ENCODE results near the gene AUTS2.

Gene AUTS2

GRCh38 chr7:70435634-70436033 is 837.4 kb downstream of the AUTS2 start:
- Histone ChIP-seq H3K23ac (ENCODE audit: low read length) (no peak overlapping the region), H3K4me2 (ENCODE audit: low read length) (no peak overlapping the region), H3K79me2 (ENCODE audit: control insufficient read depth, insufficient read depth, low read length) (no peaks in the 10 kb centered on the region), H2BK15ac (replicated peaks; ENCODE audit: low read depth) (no peak overlapping the region), H3K18ac (ENCODE audit: low read length) (no peak overlapping the region), H4K5ac (ENCODE audit: low read length) (no peak overlapping the region), H3K36me3 (ENCODE audit: control insufficient read depth, insufficient read depth, low read length) (no peaks in the 10 kb centered on the region), H3K56ac (ENCODE audit: low read length) (no peak overlapping the region), H3K9ac (ENCODE audit: low read length) (no peak overlapping the region), H2AK5ac (ENCODE audit: low read length) (no peak overlapping the region), H3K79me1 (ENCODE audit: low read length) (no peaks in the 10 kb centered on the region), H2BK120ac (ENCODE audit: low read depth, low read length) (no peak overlapping the region), H3K27me3 (ENCODE audit: insufficient read depth, low read length, poor library complexity) (no peaks in the 10 kb centered on the region), H3K4me1 (ENCODE audit: control insufficient read depth, low read depth, low read length) (no peaks in the 10 kb centered on the region), H3K4me3 (ENCODE audit: low read length) (no peak overlapping the region), H3K27ac (ENCODE audit: low read depth, low read length) (no peak overlapping the region), H2BK5ac (ENCODE audit: low read length) (no peak overlapping the region), H4K8ac (ENCODE audit: low read depth, low read length) (no peak overlapping the region), H3K4ac (ENCODE audit: low read depth, low read length) (no peak overlapping the region)
- no peak for DNase-seq
- WGBS (ENCODE audit: extremely low coverage, insufficient coverage, low lambda C conversion rate) = no CpG with 5 or more reads among the region's 1 CpG

- H3K79me2 ChIP-seq (ENCODE audit: control insufficient read depth, insufficient read depth, low read length) = no peaks in the 10 kb centered on the region
- H4K8ac ChIP-seq (ENCODE audit: low read depth, low read length) = no peak overlapping the region
- no peak overlapping the region for H2AK5ac ChIP-seq (ENCODE audit: low read length)
- H2BK15ac ChIP-seq (replicated peaks; ENCODE audit: low read depth) = no peak overlapping the region
- H3K27ac ChIP-seq (ENCODE audit: low read depth, low read length) = no peak overlapping the region
- no peaks in the 10 kb centered on the region for H3K4me1 ChIP-seq (ENCODE audit: control insufficient read depth, low read depth, low read length)
- H3K9ac ChIP-seq (ENCODE audit: low read length) = no peak overlapping the region
- H3K18ac ChIP-seq (ENCODE audit: low read length) = no peak overlapping the region
- DNase-seq = no peak
- no peaks in the 10 kb centered on the region for H3K79me1 ChIP-seq (ENCODE audit: low read length)
- no peak overlapping the region for H3K23ac ChIP-seq (ENCODE audit: low read length)
- H4K5ac ChIP-seq (ENCODE audit: low read length) = no peak overlapping the region
- H3K36me3 ChIP-seq (ENCODE audit: control insufficient read depth, insufficient read depth, low read length) = no peaks in the 10 kb centered on the region
- no peak overlapping the region for H2BK120ac ChIP-seq (ENCODE audit: low read depth, low read length)
- H3K56ac ChIP-seq (ENCODE audit: low read length) = no peak overlapping the region
- H3K4ac ChIP-seq (ENCODE audit: low read depth, low read length) = no peak overlapping the region
- no peak overlapping the region for H2BK5ac ChIP-seq (ENCODE audit: low read length)
- no CpG with 5 or more reads among the region's 5 CpGs for WGBS (ENCODE audit: extremely low coverage, insufficient coverage, low lambda C conversion rate)
- H3K27me3 ChIP-seq (ENCODE audit: insufficient read depth, low read length, poor library complexity) = no peaks in the 10 kb centered on the region
- H3K4me2 ChIP-seq (ENCODE audit: low read length) = no peak overlapping the region
- no peak overlapping the region for H3K4me3 ChIP-seq (ENCODE audit: low read length)
Observed at GRCh38 chr7:70436790-70437350, 838.6 kb downstream of the AUTS2 start.

GRCh38 chr7:70439651-70440050 is 841.4 kb downstream of the AUTS2 start:
- no peak for DNase-seq
- WGBS (ENCODE audit: extremely low coverage, insufficient coverage, low lambda C conversion rate) = no CpG with 5 or more reads among the region's 2 CpGs
- Histone ChIP-seq H3K56ac (ENCODE audit: low read length) (no peak overlapping the region), H3K4ac (ENCODE audit: low read depth, low read length) (no peak overlapping the region), H3K4me1 (ENCODE audit: control insufficient read depth, low read depth, low read length) (no peaks in the 10 kb centered on the region), H3K23ac (ENCODE audit: low read length) (no peak overlapping the region), H2BK15ac (replicated peaks; ENCODE audit: low read depth) (no peak overlapping the region), H3K36me3 (ENCODE audit: control insufficient read depth, insufficient read depth, low read length) (no peaks in the 10 kb centered on the region), H2BK120ac (ENCODE audit: low read depth, low read length) (no peak overlapping the region), H3K4me3 (ENCODE audit: low read length) (no peak overlapping the region), H3K4me2 (ENCODE audit: low read length) (no peak overlapping the region), H2AK5ac (ENCODE audit: low read length) (no peak overlapping the region), H4K5ac (ENCODE audit: low read length) (no peak overlapping the region), H3K79me2 (ENCODE audit: control insufficient read depth, insufficient read depth, low read length) (no peaks in the 10 kb centered on the region), H4K8ac (ENCODE audit: low read depth, low read length) (no peak overlapping the region), H3K27me3 (ENCODE audit: insufficient read depth, low read length, poor library complexity) (no peaks in the 10 kb centered on the region), H3K79me1 (ENCODE audit: low read length) (no peaks in the 10 kb centered on the region), H3K27ac (ENCODE audit: low read depth, low read length) (no peak overlapping the region), H3K9ac (ENCODE audit: low read length) (no peak overlapping the region), H3K18ac (ENCODE audit: low read length) (no peak overlapping the region), H2BK5ac (ENCODE audit: low read length) (no peak overlapping the region)

DNA sequence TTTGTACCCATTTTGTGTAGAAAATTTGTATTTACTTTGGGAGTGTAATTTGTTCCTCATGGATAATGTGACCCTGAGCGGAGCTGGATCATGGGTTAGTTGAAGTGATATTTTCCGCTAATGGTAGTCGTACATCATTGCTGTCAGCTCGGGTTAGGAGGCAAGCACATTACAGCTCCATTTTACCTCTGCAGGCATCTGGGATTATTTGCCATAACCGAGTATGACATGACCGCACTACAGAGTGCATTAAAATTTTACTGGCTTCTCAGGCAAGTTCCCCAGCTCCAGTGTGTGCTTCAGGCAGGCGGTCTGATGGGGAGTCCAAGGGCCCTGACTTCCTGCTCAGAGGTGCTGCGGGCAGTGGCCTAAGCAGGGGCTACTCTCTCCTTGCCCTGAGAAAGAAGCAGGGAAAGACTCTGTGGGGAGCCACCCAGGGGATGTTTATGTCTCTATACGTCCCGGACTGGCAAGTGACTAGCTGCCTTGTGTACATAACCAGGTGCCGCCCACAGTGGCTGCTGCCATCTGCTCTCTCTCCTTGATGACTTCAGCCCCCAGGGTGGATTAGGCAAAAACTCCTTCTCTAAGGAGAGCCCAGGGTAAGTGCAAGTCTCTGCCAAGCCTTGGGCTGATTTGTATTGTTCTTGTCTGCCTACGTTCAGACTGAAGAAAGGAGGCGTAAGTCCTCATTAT is 848.3 kb downstream of the AUTS2 start:
- no peak overlapping the region for H4K5ac ChIP-seq (ENCODE audit: low read length)
- no peak overlapping the region for H3K4me3 ChIP-seq (ENCODE audit: low read length)
- H3K56ac ChIP-seq (ENCODE audit: low read length) = no peak overlapping the region
- no peak overlapping the region for H3K18ac ChIP-seq (ENCODE audit: low read length)
- no peaks in the 10 kb centered on the region for H3K79me2 ChIP-seq (ENCODE audit: control insufficient read depth, insufficient read depth, low read length)
- H2BK15ac ChIP-seq (replicated peaks; ENCODE audit: low read depth) = no peak overlapping the region
- no peak overlapping the region for H3K4me2 ChIP-seq (ENCODE audit: low read length)
- no peak overlapping the region for H3K9ac ChIP-seq (ENCODE audit: low read length)
- H2BK5ac ChIP-seq (ENCODE audit: low read length) = no peak overlapping the region
- H2AK5ac ChIP-seq (ENCODE audit: low read length) = no peak overlapping the region
- H3K23ac ChIP-seq (ENCODE audit: low read length) = no peak overlapping the region
- H3K36me3 ChIP-seq (ENCODE audit: control insufficient read depth, insufficient read depth, low read length) = no peaks in the 10 kb centered on the region
- H3K27me3 ChIP-seq (ENCODE audit: insufficient read depth, low read length, poor library complexity) = no peaks in the 10 kb centered on the region
- DNase-seq = no peak
- H3K79me1 ChIP-seq (ENCODE audit: low read length) = no peaks in the 10 kb centered on the region
- no peak overlapping the region for H2BK120ac ChIP-seq (ENCODE audit: low read depth, low read length)
- H4K8ac ChIP-seq (ENCODE audit: low read depth, low read length) = no peak overlapping the region
- no CpG with 5 or more reads among the region's 13 CpGs for WGBS (ENCODE audit: extremely low coverage, insufficient coverage, low lambda C conversion rate)
- no peak overlapping the region for H3K4ac ChIP-seq (ENCODE audit: low read depth, low read length)
- no peak overlapping the region for H3K27ac ChIP-seq (ENCODE audit: low read depth, low read length)
- no peaks in the 10 kb centered on the region for H3K4me1 ChIP-seq (ENCODE audit: control insufficient read depth, low read depth, low read length)

DNA sequence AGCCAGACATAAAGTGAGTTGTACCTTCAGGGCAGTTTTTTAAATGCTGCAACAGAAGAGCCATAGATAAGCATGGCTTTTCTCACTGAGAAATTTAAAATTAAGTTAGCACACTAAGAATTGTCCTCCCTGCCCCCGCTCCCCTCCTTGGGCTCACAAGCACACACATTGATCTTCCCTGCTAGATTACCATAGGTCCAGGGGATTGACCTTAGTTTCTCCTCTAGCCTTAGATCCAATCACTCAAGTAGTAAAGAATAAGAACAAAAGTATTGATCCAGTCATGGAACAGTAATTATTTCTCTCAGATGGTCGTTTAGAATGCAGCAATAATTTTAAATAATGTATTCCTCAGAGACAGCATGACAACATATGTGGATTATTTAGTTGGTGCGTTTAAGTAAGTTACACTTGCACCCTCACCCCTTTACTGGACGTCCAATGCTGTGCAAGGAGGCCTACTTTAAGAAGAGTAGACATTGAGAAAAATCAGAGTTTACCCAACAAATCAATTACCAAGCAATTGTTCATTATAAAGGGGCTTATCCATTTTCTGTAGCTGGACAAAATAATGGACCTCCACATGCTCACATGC is 850.1 kb downstream of the AUTS2 start:
- H3K4me3 ChIP-seq (ENCODE audit: low read length) = no peak overlapping the region
- no peak overlapping the region for H2BK15ac ChIP-seq (replicated peaks; ENCODE audit: low read depth)
- no peak overlapping the region for H3K56ac ChIP-seq (ENCODE audit: low read length)
- H2BK120ac ChIP-seq (ENCODE audit: low read depth, low read length) = no peak overlapping the region
- H3K79me1 ChIP-seq (ENCODE audit: low read length) = no peaks in the 10 kb centered on the region
- H3K79me2 ChIP-seq (ENCODE audit: control insufficient read depth, insufficient read depth, low read length) = no peaks in the 10 kb centered on the region
- H4K5ac ChIP-seq (ENCODE audit: low read length) = no peak overlapping the region
- H2AK5ac ChIP-seq (ENCODE audit: low read length) = no peak overlapping the region
- no peaks in the 10 kb centered on the region for H3K27me3 ChIP-seq (ENCODE audit: insufficient read depth, low read length, poor library complexity)
- H3K18ac ChIP-seq (ENCODE audit: low read length) = no peak overlapping the region
- H3K4me2 ChIP-seq (ENCODE audit: low read length) = no peak overlapping the region
- no peak overlapping the region for H4K8ac ChIP-seq (ENCODE audit: low read depth, low read length)
- no peak overlapping the region for H3K4ac ChIP-seq (ENCODE audit: low read depth, low read length)
- WGBS (ENCODE audit: extremely low coverage, insufficient coverage, low lambda C conversion rate) = no CpG with 5 or more reads among the region's 4 CpGs
- no peak for DNase-seq
- no peak overlapping the region for H2BK5ac ChIP-seq (ENCODE audit: low read length)
- H3K27ac ChIP-seq (ENCODE audit: low read depth, low read length) = no peak overlapping the region
- no peaks in the 10 kb centered on the region for H3K4me1 ChIP-seq (ENCODE audit: control insufficient read depth, low read depth, low read length)
- no peak overlapping the region for H3K23ac ChIP-seq (ENCODE audit: low read length)
- no peaks in the 10 kb centered on the region for H3K36me3 ChIP-seq (ENCODE audit: control insufficient read depth, insufficient read depth, low read length)
- H3K9ac ChIP-seq (ENCODE audit: low read length) = no peak overlapping the region

All from mesendoderm (in vitro differentiated cells).